RWPE1 (cell line): ENCODE measurements around the gene LFNG.

Experiments used
- CTCF ChIA-PET: fragments of 350-600 bp; sonication (Branson Sonifier 250); formaldehyde crosslinking; extraction: SDS; loops from one replicate; lab custom pipeline; 2021; lab: Yijun Ruan, JAX
- POLR2A ChIA-PET: fragments of 400-600 bp; formaldehyde crosslinking; extraction: SDS; loops from one replicate; lab custom pipeline; 2020; ENCODE audit warnings: antibody characterized with exemption; ENCODE audit not compliant: low non-redundant PET; lab: Yijun Ruan, JAX
- DNase-seq: peaks from one replicate; pipeline ENCODE4 v3.0.0; 2012; ENCODE audit warnings: low spot score
- H3K27ac ChIP-seq: fragments of 450-650 bp; 2 replicates; pipeline ENCODE4 v1.5.1; 2017
- CTCF ChIP-seq: fragments of 450-650 bp; conservative IDR thresholded peaks from 2 replicates; pipeline ENCODE4 v1.5.1; 2017; ENCODE audit warnings: low read depth, mild to moderate bottlenecking

LFNG gene

GRCh38 chr7:2481195-2481594, 38.4 kb upstream of the LFNG start:
- CTCF ChIA-PET: no interaction called here

GRCh38 chr7:2482725-2483451, 36.7 kb upstream of the LFNG start:
- ChIA-PET POLR2A (no interaction called here), CTCF (interaction anchor here (0.8 kb wide), 1 partner anchor 57 kb away, joined by 3 read pairs; no protein-coding TSS in a partner anchor)
- TF ChIP-seq CTCF: no peak
- no peak overlapping the region for H3K27ac ChIP-seq
- DNase-seq: no peak

More at GRCh38 chr7:2481195-2481594, 38.4 kb upstream of the LFNG start:
- TF ChIP-seq CTCF: no peak
- H3K27ac ChIP-seq: no peak overlapping the region
- no peak for DNase-seq
- POLR2A ChIA-PET: no interaction called here

- ChIA-PET CTCF (interaction anchor here (0.8 kb wide), 1 partner anchor 58 kb away, joined by 3 read pairs; no protein-coding TSS in a partner anchor), POLR2A (no interaction called here)
- no peak for TF ChIP-seq CTCF
- no peak overlapping the region for H3K27ac ChIP-seq
- DNase-seq: no peak
These were observed 36.1 kb upstream of the LFNG start for GRCh38 chr7:2483494-2483893.

- ChIA-PET CTCF (no interaction called here), POLR2A (no interaction called here)
- H3K27ac ChIP-seq: no peak overlapping the region
- no peak for DNase-seq
- TF ChIP-seq CTCF: no peak
These were observed 34.7 kb upstream of the LFNG start for GRCh38 chr7:2484868-2485267.

GRCh38 chr7:2487586-2488271, 31.8 kb upstream of the LFNG start:
- no peak for TF ChIP-seq CTCF
- no peak for DNase-seq
- POLR2A ChIA-PET: no interaction called here
- no peak overlapping the region; the same call in 1 of the 2 replicates for H3K27ac ChIP-seq
- CTCF ChIA-PET: interaction anchor here (1.0 to 1.6 kb wide), 2 partner anchors 11 to 19 kb away, joined by 3 to 7 read pairs; no protein-coding TSS in a partner anchor

GRCh38 chr7:2488272-2488645, 31.3 kb upstream of the LFNG start:
- H3K27ac ChIP-seq: no peak overlapping the region; the same call in 1 of the 2 replicates
- no peak for DNase-seq
- no peak for TF ChIP-seq CTCF
- CTCF ChIA-PET: interaction anchor here (0.8 to 1.6 kb wide), 3 partner anchors 11 to 697 kb away, joined by 3 to 7 read pairs (median 4); no protein-coding TSS in a partner anchor
- POLR2A ChIA-PET: no interaction called here
